HepG2 (cell line): ENCODE data around the gene C1orf50. TPM values are rescaled to one million over a fixed set of nuclear protein-coding genes. Genes with fewer than 3 reads are reported as not detected.

Experiments
- ATAC-seq: fragments of 200-7000 bp; cut with Tn5 transposase; 3 replicates; pipeline ENCODE4 v1.9.1; 2020; ENCODE audit warnings: mild to moderate bottlenecking, moderate library complexity
- BruUV-seq: library from RNA; stranded (reverse); fragments of 400-500 nt; replicated peaks from 2 replicates; lab custom pipeline; 2021; lab: Mats Ljungman, UMichigan
- CTCF ChIA-PET: fragments of 300-600 bp; formaldehyde crosslinking; extraction: SDS; loops from one replicate; lab custom pipeline; 2021; ENCODE audit warnings: low total read pairs, inconsistent platforms, low intra/inter-chr PET ratio; lab: Yijun Ruan, JAX
- POLR2A ChIA-PET: fragments of 350-600 bp; sonication (Branson Sonifier 250); formaldehyde crosslinking; loops from one replicate; lab custom pipeline; 2020; ENCODE audit warnings: antibody characterized with exemption, inconsistent platforms; lab: Yijun Ruan, JAX
- DNase-seq: peaks from one replicate; pipeline ENCODE4 v3.0.0-alpha.2; 2015; ENCODE audit warnings: low spot score
- FAIRE-seq: peaks from 3 replicates; lab custom pipeline; 2011; peaks lifted over from hg19 to GRCh38; lab: Jason Lieb, UNC
- H2AFZ ChIP-seq: one replicate; pipeline ENCODE4 v1.6.1; 2011; ENCODE audit warnings: low read length, inconsistent platforms
- H3K27ac ChIP-seq: fragments of 300-600 bp; 3 replicates; pipeline ENCODE4 v1.8.0; 2011; ENCODE audit warnings: mixed run types, mild to moderate bottlenecking, mixed read lengths, low read length, inconsistent platforms; ENCODE audit not compliant: insufficient read depth; ENCODE audit errors: extremely low read length
- H3K27me3 ChIP-seq, 2 experiments: fragments of 200-600 bp in 1 of 2; 2 replicates in 1 of 2; 3 replicates in 1 of 2; pipeline versions ENCODE4 v1.6.0 to v1.8.0; 2011; ENCODE audit warnings: low read length in 2 of 2, mild to moderate bottlenecking in 2 of 2, moderate library complexity in 2 of 2, inconsistent platforms in 1 of 2; ENCODE audit not compliant: insufficient read depth in 2 of 2, control insufficient read depth in 1 of 2
- H3K36me3 ChIP-seq, 2 experiments: fragments of 200-600 bp in 1 of 2; replicated peaks in 1 of 2; 2 replicates in 1 of 2; 3 replicates in 1 of 2; pipeline versions ENCODE4 v1.5.1 to v1.8.0; 2011; ENCODE audit warnings: low read length in 2 of 2, inconsistent platforms in 1 of 2; ENCODE audit not compliant: insufficient read depth in 2 of 2, control insufficient read depth in 1 of 2
- H3K4me1 ChIP-seq: 2 replicates; pipeline ENCODE4 v1.5.1; 2012; ENCODE audit warnings: low read length, inconsistent platforms; ENCODE audit not compliant: insufficient read depth
- H3K4me2 ChIP-seq: 2 replicates; pipeline ENCODE4 v1.6.0; 2011; ENCODE audit warnings: low read depth, low read length, inconsistent platforms
- H3K4me3 ChIP-seq, 3 experiments: fragments of 200-600 bp in 1 of 3; sonication (generic), shearing (Covaris generic) in 1 of 3; replicated peaks in 1 of 3; 2 replicates each; pipeline ENCODE4 v1.5.1; 2011 to 2016; ENCODE audit warnings: low read length in 3 of 3, inconsistent platforms in 2 of 3, low read depth in 2 of 3, mild to moderate bottlenecking in 2 of 3, control low read depth in 1 of 3, mixed read lengths in 1 of 3; ENCODE audit not compliant: insufficient read depth in 1 of 3
- H3K79me2 ChIP-seq: one replicate; pipeline ENCODE4 v1.6.1; 2011; ENCODE audit warnings: low read length, inconsistent platforms; ENCODE audit not compliant: insufficient read depth
- H3K9ac ChIP-seq: 2 replicates; pipeline ENCODE4 v1.6.0; 2011; ENCODE audit warnings: mild to moderate bottlenecking, low read depth, low read length, inconsistent platforms; ENCODE audit not compliant: insufficient read depth
- H3K9me3 ChIP-seq: 2 replicates; pipeline ENCODE4 v1.5.1; 2012; ENCODE audit warnings: mild to moderate bottlenecking, low read length
- H4K20me1 ChIP-seq: 2 replicates; pipeline ENCODE4 v1.6.0; 2011; ENCODE audit warnings: inconsistent platforms, mild to moderate bottlenecking, low read length, moderate library complexity; ENCODE audit not compliant: insufficient read depth
- ARNT2 ChIP-seq: sonication (generic); formaldehyde crosslinking; IDR thresholded peaks from 2 replicates; pipeline ENCODE4 v1.8.0; 2022; ENCODE audit warnings: mild to moderate bottlenecking, low read depth, missing genetic modification reagents, moderate library complexity
- ARNTL ChIP-seq: sonication (generic); formaldehyde crosslinking; IDR thresholded peaks from 2 replicates; pipeline ENCODE4 v1.4.0; 2020; ENCODE audit warnings: mild to moderate bottlenecking, missing genetic modification reagents
- HNRNPH1 ChIP-seq: fragments of 200-400 bp; formaldehyde crosslinking; optimal IDR thresholded peaks from 2 replicates; pipeline ENCODE3; 2017; ENCODE audit warnings: mild to moderate bottlenecking, low read depth, low read length
- HOXA9 ChIP-seq: sonication (generic); formaldehyde crosslinking; IDR thresholded peaks from 2 replicates; pipeline ENCODE4 v1.8.1; 2022; ENCODE audit warnings: missing genetic modification reagents, mild to moderate bottlenecking, moderate library complexity, borderline replicate concordance
- JUNB ChIP-seq: sonication (generic); formaldehyde crosslinking; IDR thresholded peaks from 2 replicates; pipeline ENCODE4 v1.8.0; 2022; ENCODE audit warnings: missing genetic modification reagents, mild to moderate bottlenecking, borderline replicate concordance
- SMC3 ChIP-seq: IDR thresholded peaks from 2 replicates; pipeline ENCODE4 v1.6.1; 2011; ENCODE audit warnings: low read length, improper control_type of control experiment
- ZFP1 ChIP-seq: IDR thresholded peaks from 2 replicates; pipeline ENCODE4 v1.6.1; 2016
- ZNF12 ChIP-seq: sonication (generic); formaldehyde crosslinking; IDR thresholded peaks from 2 replicates; pipeline ENCODE4 v1.5.0; 2020; ENCODE audit warnings: missing genetic modification reagents
- ZNF143 ChIP-seq: sonication (generic); formaldehyde crosslinking; IDR thresholded peaks from 2 replicates; pipeline ENCODE4 v1.4.0; 2020; ENCODE audit warnings: missing genetic modification reagents
- ZNF205 ChIP-seq: IDR thresholded peaks from 2 replicates; pipeline ENCODE4 v1.6.1; 2018; ENCODE audit warnings: missing biosample characterization, missing genetic modification reagents
- ZNF549 ChIP-seq: sonication (generic); formaldehyde crosslinking; IDR thresholded peaks from 2 replicates; pipeline ENCODE4 v1.5.0; 2020; ENCODE audit warnings: missing genetic modification reagents
- ZNF761 ChIP-seq: sonication (generic); formaldehyde crosslinking; conservative IDR thresholded peaks from 2 replicates; pipeline ENCODE4 v1.4.0; 2020; ENCODE audit warnings: mild to moderate bottlenecking, missing genetic modification reagents
- WGBS: methylation state at CpG from one replicate; pipeline ENCODE4 v1.1.6; 2017; ENCODE audit warnings: low lambda C conversion rate; 5-methylcytosine and 5-hydroxymethylcytosine counted together
- in situ Hi-C: cut with HindIII; loops from 2 replicates; pipeline ENCODE4 v1.10.0; 2017; ENCODE audit warnings: low pct_unique_long_range_greater_than_20kb; ENCODE audit not compliant: extremely low pct_ligation_motif_present
- intact Hi-C: fragments of 100-400 bp; cut with micrococcal nuclease; formaldehyde crosslinking; loops from one replicate; pipeline ENCODE4 v1.10.0; 2022; ENCODE audit not compliant: unreplicated experiment
- polyA plus RNA-seq, 8 experiments: library from polyadenylated mRNA; depleted of rRNA in 3 of 8; stranded (reverse) in 7 of 8; unstranded in 1 of 8; fragments of >200 nt; fragmentation: Illumina TruSeq in 4 of 8; extraction: Trizol in 4 of 8; gene quantifications; 2 replicates each; pipeline versions ENCODE4 v1.2.1 to v1.2.3, GENCODE V29; 2011 to 2016; ENCODE audit warnings: low read depth in 4 of 8, missing spikeins in 1 of 8, mixed read lengths in 1 of 8; ENCODE audit not compliant: insufficient read depth in 1 of 8
- total RNA-seq, 5 experiments: library from RNA; depleted of rRNA; stranded (reverse); fragments of >200 nt; fragmentation: Illumina TruSeq; extraction: Trizol; gene quantifications; 2 replicates each; pipeline ENCODE4 v1.2.3, GENCODE V29; 2016; ENCODE audit warnings: low read depth in 1 of 5
- TF ChIP-seq, protein P1 (sequence below): sonication (generic); formaldehyde crosslinking; IDR thresholded peaks from 2 replicates; pipeline ENCODE4 v1.4.0; 2020; ENCODE audit warnings: missing genetic modification reagents, borderline replicate concordance
- TF ChIP-seq, protein P2 (sequence below): sonication (generic); formaldehyde crosslinking; IDR thresholded peaks from 2 replicates; pipeline ENCODE4 v1.5.0; 2020; ENCODE audit warnings: mild to moderate bottlenecking, missing genetic modification reagents, moderate library complexity
- TF ChIP-seq, protein P3 (sequence below): sonication (generic); formaldehyde crosslinking; IDR thresholded peaks from 2 replicates; pipeline ENCODE4 v1.4.0; 2020; ENCODE audit warnings: missing genetic modification reagents

C1orf50 gene
- total and polyA plus RNA-seq, 2 of the 13 experiments (the other 11 are each of a cell fraction or from before 2014, with no cell fraction given) = 4.3 to 4.8 TPM

DNA sequence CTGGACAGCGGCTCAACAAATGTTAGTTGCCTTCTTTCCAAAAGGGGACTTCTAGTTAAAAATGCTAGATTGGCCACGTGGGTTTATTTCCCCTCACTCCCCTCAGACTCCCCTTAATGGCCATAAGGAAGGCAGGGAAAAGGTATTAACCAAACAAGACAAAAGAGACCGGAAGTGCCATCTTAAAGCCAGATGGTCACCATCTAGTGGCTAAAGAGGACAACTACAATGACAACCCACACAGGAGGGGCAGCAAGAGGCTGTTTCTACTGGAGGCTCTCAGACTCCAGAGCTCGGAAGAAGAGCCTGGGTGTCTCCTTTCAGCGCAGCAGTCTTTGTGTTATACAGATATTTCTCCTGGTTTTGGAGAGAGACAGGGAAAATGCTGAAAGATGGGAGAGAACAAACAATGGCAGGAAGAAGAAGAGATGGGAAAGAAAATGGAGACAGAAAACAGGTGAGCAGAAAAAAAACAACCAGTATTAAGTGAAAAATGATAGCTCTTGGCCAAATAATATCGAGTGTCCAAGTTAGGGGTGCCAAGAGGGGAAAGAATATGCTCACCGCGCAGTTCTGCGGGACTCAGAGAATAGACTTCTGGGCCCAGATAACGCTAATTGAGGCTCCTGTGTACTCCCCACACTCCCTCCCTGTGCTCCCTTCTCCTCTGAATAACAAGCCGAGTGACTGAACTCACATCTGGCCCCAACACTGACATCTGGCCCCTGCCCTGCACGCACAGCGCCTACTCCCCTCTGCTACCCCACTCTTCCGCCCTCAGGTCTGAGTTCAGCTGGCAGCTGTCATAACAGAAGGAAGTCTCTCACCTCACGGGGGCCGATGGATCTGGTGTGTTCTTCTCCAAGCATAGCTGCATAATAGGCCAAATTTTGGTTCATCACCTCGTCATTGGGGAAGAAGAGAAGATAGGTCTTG, 9.8 kb upstream of the C1orf50 start:
- H3K9me3 ChIP-seq = no peaks in the 10 kb centered on the region
- 79% methylated on average over 17 of the region's 17 CpGs for WGBS
- H3K4me3 ChIP-seq = no peak overlapping the region
- no peak overlapping the region for H2AFZ ChIP-seq
- H3K79me2 ChIP-seq = no peaks in the 10 kb centered on the region
- POLR2A ChIA-PET = interaction anchor here (1.6 kb wide), 1 partner anchor 9 kb away, joined by 10 read pairs; the partner anchor contains the start of genes C1orf50 and P3H1
- no peaks in the 10 kb centered on the region for H4K20me1 ChIP-seq
- FAIRE-seq = peak; percentile 75
- CTCF ChIA-PET = interaction anchor here (1.9 kb wide), 1 partner anchor 179 kb away, joined by 11 read pairs; no protein-coding TSS in a partner anchor
- H3K4me2 ChIP-seq = no peak overlapping the region
- peaks cover 31 to 76% of the 10 kb centered on the region in 2 experiments for H3K36me3 ChIP-seq
- BruUV-seq = no TSS peak
- H3K9ac ChIP-seq = no peak overlapping the region
- intact Hi-C loops (no loop called here), in situ Hi-C loops (no loop called here)
- peaks cover 20% of the 10 kb centered on the region for H3K4me1 ChIP-seq
- ATAC-seq = peak; percentile 87
- peak; percentile 70 for DNase-seq
- H3K27ac ChIP-seq = no peak overlapping the region
- no peaks in the 10 kb centered on the region for H3K27me3 ChIP-seq
- TF ChIP-seq JUNB (CRISPR knock-in tag) = no peak
- no peak for TF ChIP-seq ZNF205 (CRISPR knock-in tag)
- peak; percentile 92 for TF ChIP-seq ZNF12 (CRISPR knock-in tag)
- no peak for TF ChIP-seq ZFP1 (CRISPR knock-in tag)
- TF ChIP-seq ZNF549 (CRISPR knock-in tag) = no peak
- no peak for TF ChIP-seq ARNTL (CRISPR knock-in tag)
- TF ChIP-seq HNRNPH1 = no peak
- TF ChIP-seq ZNF143 (CRISPR knock-in tag) = no peak
- TF ChIP-seq, protein P1, sequence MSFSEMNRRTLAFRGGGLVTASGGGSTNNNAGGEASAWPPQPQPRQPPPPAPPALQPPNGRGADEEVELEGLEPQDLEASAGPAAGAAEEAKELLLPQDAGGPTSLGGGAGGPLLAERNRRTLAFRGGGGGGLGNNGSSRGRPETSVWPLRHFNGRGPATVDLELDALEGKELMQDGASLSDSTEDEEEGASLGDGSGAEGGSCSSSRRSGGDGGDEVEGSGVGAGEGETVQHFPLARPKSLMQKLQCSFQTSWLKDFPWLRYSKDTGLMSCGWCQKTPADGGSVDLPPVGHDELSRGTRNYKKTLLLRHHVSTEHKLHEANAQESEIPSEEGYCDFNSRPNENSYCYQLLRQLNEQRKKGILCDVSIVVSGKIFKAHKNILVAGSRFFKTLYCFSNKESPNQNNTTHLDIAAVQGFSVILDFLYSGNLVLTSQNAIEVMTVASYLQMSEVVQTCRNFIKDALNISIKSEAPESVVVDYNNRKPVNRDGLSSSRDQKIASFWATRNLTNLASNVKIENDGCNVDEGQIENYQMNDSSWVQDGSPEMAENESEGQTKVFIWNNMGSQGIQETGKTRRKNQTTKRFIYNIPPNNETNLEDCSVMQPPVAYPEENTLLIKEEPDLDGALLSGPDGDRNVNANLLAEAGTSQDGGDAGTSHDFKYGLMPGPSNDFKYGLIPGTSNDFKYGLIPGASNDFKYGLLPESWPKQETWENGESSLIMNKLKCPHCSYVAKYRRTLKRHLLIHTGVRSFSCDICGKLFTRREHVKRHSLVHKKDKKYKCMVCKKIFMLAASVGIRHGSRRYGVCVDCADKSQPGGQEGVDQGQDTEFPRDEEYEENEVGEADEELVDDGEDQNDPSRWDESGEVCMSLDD = no peak
- TF ChIP-seq, protein P2, sequence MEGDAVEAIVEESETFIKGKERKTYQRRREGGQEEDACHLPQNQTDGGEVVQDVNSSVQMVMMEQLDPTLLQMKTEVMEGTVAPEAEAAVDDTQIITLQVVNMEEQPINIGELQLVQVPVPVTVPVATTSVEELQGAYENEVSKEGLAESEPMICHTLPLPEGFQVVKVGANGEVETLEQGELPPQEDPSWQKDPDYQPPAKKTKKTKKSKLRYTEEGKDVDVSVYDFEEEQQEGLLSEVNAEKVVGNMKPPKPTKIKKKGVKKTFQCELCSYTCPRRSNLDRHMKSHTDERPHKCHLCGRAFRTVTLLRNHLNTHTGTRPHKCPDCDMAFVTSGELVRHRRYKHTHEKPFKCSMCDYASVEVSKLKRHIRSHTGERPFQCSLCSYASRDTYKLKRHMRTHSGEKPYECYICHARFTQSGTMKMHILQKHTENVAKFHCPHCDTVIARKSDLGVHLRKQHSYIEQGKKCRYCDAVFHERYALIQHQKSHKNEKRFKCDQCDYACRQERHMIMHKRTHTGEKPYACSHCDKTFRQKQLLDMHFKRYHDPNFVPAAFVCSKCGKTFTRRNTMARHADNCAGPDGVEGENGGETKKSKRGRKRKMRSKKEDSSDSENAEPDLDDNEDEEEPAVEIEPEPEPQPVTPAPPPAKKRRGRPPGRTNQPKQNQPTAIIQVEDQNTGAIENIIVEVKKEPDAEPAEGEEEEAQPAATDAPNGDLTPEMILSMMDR (CRISPR knock-in tag) = peak; percentile 81
- TF ChIP-seq SMC3 = peak; percentile 55
- no peak for TF ChIP-seq HOXA9
- TF ChIP-seq, protein P3, sequence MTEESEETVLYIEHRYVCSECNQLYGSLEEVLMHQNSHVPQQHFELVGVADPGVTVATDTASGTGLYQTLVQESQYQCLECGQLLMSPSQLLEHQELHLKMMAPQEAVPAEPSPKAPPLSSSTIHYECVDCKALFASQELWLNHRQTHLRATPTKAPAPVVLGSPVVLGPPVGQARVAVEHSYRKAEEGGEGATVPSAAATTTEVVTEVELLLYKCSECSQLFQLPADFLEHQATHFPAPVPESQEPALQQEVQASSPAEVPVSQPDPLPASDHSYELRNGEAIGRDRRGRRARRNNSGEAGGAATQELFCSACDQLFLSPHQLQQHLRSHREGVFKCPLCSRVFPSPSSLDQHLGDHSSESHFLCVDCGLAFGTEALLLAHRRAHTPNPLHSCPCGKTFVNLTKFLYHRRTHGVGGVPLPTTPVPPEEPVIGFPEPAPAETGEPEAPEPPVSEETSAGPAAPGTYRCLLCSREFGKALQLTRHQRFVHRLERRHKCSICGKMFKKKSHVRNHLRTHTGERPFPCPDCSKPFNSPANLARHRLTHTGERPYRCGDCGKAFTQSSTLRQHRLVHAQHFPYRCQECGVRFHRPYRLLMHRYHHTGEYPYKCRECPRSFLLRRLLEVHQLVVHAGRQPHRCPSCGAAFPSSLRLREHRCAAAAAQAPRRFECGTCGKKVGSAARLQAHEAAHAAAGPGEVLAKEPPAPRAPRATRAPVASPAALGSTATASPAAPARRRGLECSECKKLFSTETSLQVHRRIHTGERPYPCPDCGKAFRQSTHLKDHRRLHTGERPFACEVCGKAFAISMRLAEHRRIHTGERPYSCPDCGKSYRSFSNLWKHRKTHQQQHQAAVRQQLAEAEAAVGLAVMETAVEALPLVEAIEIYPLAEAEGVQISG = no peak
- no peak for TF ChIP-seq ARNT2 (CRISPR knock-in tag)
- TF ChIP-seq ZNF761 (CRISPR knock-in tag) = no peak
